GM23248 (cell line): ENCODE data around the gene RAB37. TPM values are rescaled to one million over a fixed set of nuclear protein-coding genes. Genes with fewer than 3 reads are reported as not detected.

Experiments used
- DNase-seq: peaks from one replicate; pipeline ENCODE4 v3.0.0-alpha.2; 2015
- H2AFZ ChIP-seq: fragments of 200-600 bp; sonication (generic); 2 replicates; pipeline ENCODE4 v1.6.1; 2016; ENCODE audit warnings: antibody characterized with exemption
- H3F3A ChIP-seq: fragments of 200-600 bp; sonication (generic); 2 replicates; pipeline ENCODE4 v1.6.1; 2016; ENCODE audit warnings: mild to moderate bottlenecking, antibody characterized with exemption, mixed run types; ENCODE audit not compliant: insufficient read depth
- H3K27ac ChIP-seq: fragments of 200-600 bp; sonication (generic); 2 replicates; pipeline ENCODE4 v1.5.1; 2016; ENCODE audit warnings: mild to moderate bottlenecking
- H3K27me3 ChIP-seq: fragments of 200-600 bp; sonication (generic); replicated peaks from 2 replicates; pipeline ENCODE4 v1.6.1; 2016; ENCODE audit warnings: mild to moderate bottlenecking; ENCODE audit not compliant: insufficient read depth
- H3K36me3 ChIP-seq: fragments of 200-600 bp; sonication (generic); 2 replicates; pipeline ENCODE4 v1.6.1; 2016; ENCODE audit warnings: low read depth, mild to moderate bottlenecking
- H3K4me1 ChIP-seq: fragments of 200-600 bp; sonication (generic); 2 replicates; pipeline ENCODE4 v1.6.1; 2016; ENCODE audit warnings: mild to moderate bottlenecking; ENCODE audit not compliant: insufficient read depth
- H3K4me2 ChIP-seq: fragments of 200-600 bp; sonication (generic); one replicate; pipeline ENCODE4 v1.6.1; 2016; ENCODE audit warnings: mild to moderate bottlenecking; ENCODE audit not compliant: unreplicated experiment
- H3K4me3 ChIP-seq: fragments of 200-600 bp; sonication (generic); 2 replicates; pipeline ENCODE4 v1.5.1; 2016; ENCODE audit warnings: mild to moderate bottlenecking
- H3K79me2 ChIP-seq: fragments of 200-600 bp; sonication (generic); 2 replicates; pipeline ENCODE4 v1.6.1; 2016; ENCODE audit warnings: mild to moderate bottlenecking; ENCODE audit not compliant: insufficient read depth
- H3K9ac ChIP-seq: fragments of 200-600 bp; sonication (generic); 2 replicates; pipeline ENCODE4 v1.6.1; 2016; ENCODE audit warnings: mild to moderate bottlenecking
- H3K9me2 ChIP-seq: fragments of 200-600 bp; sonication (generic); 2 replicates; pipeline ENCODE4 v1.6.1; 2016; ENCODE audit warnings: mixed run types, mild to moderate bottlenecking, moderate library complexity; ENCODE audit not compliant: insufficient read depth
- H3K9me3 ChIP-seq: fragments of 200-600 bp; sonication (generic); one replicate; pipeline ENCODE4 v1.6.1; 2017; ENCODE audit warnings: low read depth
- H4K20me1 ChIP-seq: fragments of 200-600 bp; sonication (generic); 2 replicates; pipeline ENCODE4 v1.6.0; 2016; ENCODE audit not compliant: insufficient read depth
- EZH2 ChIP-seq: fragments of 200-600 bp; sonication (generic); IDR thresholded peaks from 2 replicates; pipeline ENCODE4 v1.6.1; 2018; ENCODE audit warnings: antibody characterized with exemption, mild to moderate bottlenecking; ENCODE audit not compliant: insufficient read depth, poor library complexity, severe bottlenecking
- EZH2phosphoT487 ChIP-seq: fragments of 200-600 bp; sonication (generic); IDR thresholded peaks from 2 replicates; pipeline ENCODE4 v1.6.1; 2018; ENCODE audit warnings: antibody characterized with exemption, moderate library complexity, mild to moderate bottlenecking, low read depth; ENCODE audit not compliant: insufficient read depth
- WGBS, 2 experiments: methylation state at CpG; one replicate each; pipeline ENCODE4 v1.1.6; 2015 to 2017; ENCODE audit warnings: low lambda C conversion rate in 2 of 2, low coverage in 1 of 2; ENCODE audit errors: missing lambda C conversion rate in 2 of 2; 5-methylcytosine and 5-hydroxymethylcytosine counted together
- in situ Hi-C: fragments of 300-500 bp; cut with MboI; formaldehyde crosslinking; loops from 2 replicates; pipeline ENCODE4 v1.15.0; 2020
- polyA plus RNA-seq: library from polyadenylated mRNA; unstranded; fragments of >200 nt; fragmentation: Nextera tagmentation; extraction: Ambion mirVana; gene quantifications from 2 replicates; pipeline ENCODE4 v1.2.1, GENCODE V29; 2016
- total RNA-seq: library from RNA; depleted of rRNA; stranded (reverse); fragments of >200 nt; shearing (Covaris generic); gene quantifications from 2 replicates; pipeline ENCODE4 v1.2.3, GENCODE V29; 2014

The RAB37 gene
- total and polyA plus RNA-seq, 2 experiments from 2014 or later, result 0.11 TPM; not detected in 1

DNA sequence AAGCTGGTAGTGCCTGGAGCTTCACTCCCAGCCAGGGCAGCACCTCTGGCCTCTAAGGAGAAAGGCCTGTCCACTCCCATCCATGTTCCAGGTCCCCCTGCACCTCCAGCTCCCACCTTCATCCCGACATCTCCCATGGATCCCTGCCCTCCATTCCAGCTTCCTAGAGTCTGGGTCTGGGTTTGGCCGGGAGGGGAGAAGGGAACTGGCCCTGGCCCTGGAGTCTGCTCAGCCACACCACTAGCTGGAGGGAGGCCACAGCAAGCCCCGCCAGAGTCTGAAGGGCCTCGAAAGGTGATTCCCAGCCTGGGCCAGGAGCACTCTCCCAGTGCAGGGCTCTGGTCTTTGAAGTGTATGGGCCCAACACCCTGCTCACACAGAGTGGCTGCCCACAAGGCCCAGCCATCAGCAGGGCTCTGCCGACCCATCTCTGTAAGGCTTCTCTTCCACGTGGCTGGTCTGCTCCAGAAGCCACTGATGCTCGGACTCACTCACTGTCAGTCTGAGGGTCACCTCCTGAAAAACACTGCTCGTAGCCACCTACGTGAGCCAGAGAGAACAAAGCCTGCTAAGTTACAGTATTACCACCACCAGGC lies 34.4 kb downstream of the RAB37 start:
- Histone ChIP-seq H3K27me3 (no peaks in the 10 kb centered on the region), H3K36me3 (0 out of 2 replicates have a peak, but pooled peaks cover 3% of the 10 kb centered on the region), H3K27ac (no peak overlapping the region), H2AFZ (no peak overlapping the region), H4K20me1 (no peaks in the 10 kb centered on the region), H3F3A (peaks cover 26% of the 10 kb centered on the region), H3K4me3 (no peak overlapping the region), H3K4me1 (peaks cover 32% of the 10 kb centered on the region), H3K79me2 (peaks cover 31% of the 10 kb centered on the region), H3K9me3 (no peaks in the 10 kb centered on the region), H3K9ac (no peak overlapping the region), H3K9me2 (no peaks in the 10 kb centered on the region), H3K4me2 (no peak overlapping the region)
- TF ChIP-seq EZH2phosphoT487 (no peak), EZH2 (no peak)
- 85 to 87% methylated on average over 8 to 9 of the region's 9 CpGs for WGBS, 2 experiments
- in situ Hi-C loops, result no loop called here
- no peak for DNase-seq

DNA sequence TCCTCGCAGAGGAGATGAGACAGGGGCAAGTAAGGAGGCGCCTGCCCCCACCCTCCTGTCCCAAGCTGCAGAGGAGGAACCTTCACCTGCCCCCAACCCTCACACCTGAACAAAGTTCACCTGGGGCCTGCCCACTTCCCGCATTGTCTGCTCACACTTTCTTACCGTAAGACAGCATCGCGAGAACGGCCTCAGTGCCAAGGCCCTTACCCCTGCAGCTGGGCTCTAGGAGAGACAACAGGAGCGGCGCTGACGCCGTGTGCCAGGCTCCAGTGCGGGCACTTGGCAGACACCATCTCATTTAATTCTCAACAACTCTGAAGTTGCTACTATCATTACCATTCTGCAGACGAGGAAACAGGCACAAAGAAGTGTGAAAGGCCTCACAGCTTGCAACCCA lies 35.0 kb downstream of the RAB37 start:
- 93% methylated on average over 13 of the region's 13 CpGs for WGBS, 2 experiments
- Histone ChIP-seq H3K36me3 (0 out of 2 replicates have a peak, but pooled peaks cover 3% of the 10 kb centered on the region), H3K79me2 (peaks cover 37% of the 10 kb centered on the region)

DNA sequence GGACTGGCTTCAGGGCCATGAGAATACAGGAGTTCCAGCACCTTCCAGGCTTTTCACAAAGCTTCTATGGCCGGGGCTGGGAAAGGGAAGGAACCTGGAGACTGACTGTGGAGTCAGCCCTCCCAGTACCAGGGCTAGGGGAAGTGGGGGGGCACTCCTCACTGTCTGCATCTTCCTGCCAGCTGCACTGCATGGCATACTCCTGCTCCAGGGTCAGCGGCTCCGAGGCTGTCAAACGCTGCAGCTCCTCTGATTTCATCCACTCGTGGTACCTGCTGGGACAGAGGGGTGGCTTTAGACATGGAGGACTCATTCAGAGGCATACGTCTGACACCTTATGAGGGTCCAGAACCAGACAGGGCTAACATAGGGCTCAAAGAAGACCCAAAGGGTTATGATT lies 36.4 kb downstream of the RAB37 start:
- WGBS, 2 experiments, result 76 to 83% methylated on average over 6 of the region's 6 CpGs
- no peaks in the 10 kb centered on the region for H3K9me3 ChIP-seq
- H3K4me3 ChIP-seq, result no peak overlapping the region
- peaks cover 25% of the 10 kb centered on the region for H3F3A ChIP-seq
- in situ Hi-C loops, result no loop called here
- peaks cover 30% of the 10 kb centered on the region for H3K4me1 ChIP-seq
- no peak for TF ChIP-seq EZH2
- H3K36me3 ChIP-seq, result 0 out of 2 replicates have a peak, but pooled peaks cover 3% of the 10 kb centered on the region
- no peaks in the 10 kb centered on the region for H4K20me1 ChIP-seq
- H3K9ac ChIP-seq, result no peak overlapping the region
- peak overlapping the region; percentile 28 for H3K4me2 ChIP-seq
- peak overlapping the region; percentile 12; the same call in 1 of the 2 replicates for H3K27ac ChIP-seq
- H3K79me2 ChIP-seq, result peaks cover 51% of the 10 kb centered on the region
- DNase-seq, result no peak
- H3K9me2 ChIP-seq, result no peaks in the 10 kb centered on the region
- H2AFZ ChIP-seq, result no peak overlapping the region
- no peaks in the 10 kb centered on the region for H3K27me3 ChIP-seq

More for the DNA sequence above, 35.0 kb downstream of the RAB37 start:
- H3K4me3 ChIP-seq, result no peak overlapping the region
- no peak for DNase-seq
- in situ Hi-C loops, result no loop called here
- H3K4me2 ChIP-seq, result no peak overlapping the region
- no peaks in the 10 kb centered on the region for H3K9me3 ChIP-seq
- H3K9me2 ChIP-seq, result no peaks in the 10 kb centered on the region
- TF ChIP-seq EZH2 (no peak), EZH2phosphoT487 (no peak)
- H3K27ac ChIP-seq, result no peak overlapping the region
- no peak overlapping the region for H2AFZ ChIP-seq
- H4K20me1 ChIP-seq, result no peaks in the 10 kb centered on the region
- no peak overlapping the region for H3K9ac ChIP-seq
- peaks cover 26% of the 10 kb centered on the region for H3F3A ChIP-seq
- peaks cover 34% of the 10 kb centered on the region for H3K4me1 ChIP-seq
- H3K27me3 ChIP-seq, result no peaks in the 10 kb centered on the region

DNA sequence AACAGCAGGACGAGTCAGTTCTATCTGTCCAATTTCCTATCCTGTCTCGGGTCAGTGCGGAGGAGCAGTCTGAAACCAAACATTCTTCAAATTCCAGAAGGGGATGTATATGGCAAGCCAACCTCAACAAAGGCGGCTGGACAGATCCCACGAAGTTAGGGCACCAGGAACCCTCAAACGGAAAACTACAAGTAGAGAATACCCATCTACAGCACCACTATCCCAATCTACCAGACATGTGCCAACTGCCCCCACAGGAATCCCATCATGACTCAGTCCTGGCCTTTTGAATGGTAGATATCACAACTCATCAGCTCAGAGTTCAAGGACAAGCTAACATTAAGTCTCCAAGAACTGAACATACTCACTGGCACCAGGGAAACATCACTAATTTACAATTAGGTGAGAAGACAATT lies 36.8 kb downstream of the RAB37 start:
- WGBS, 2 experiments, result 56 to 59% methylated on average over 6 of the region's 6 CpGs
- Histone ChIP-seq H3K9ac (no peak overlapping the region), H4K20me1 (no peaks in the 10 kb centered on the region), H3K27me3 (no peaks in the 10 kb centered on the region), H3K9me3 (no peaks in the 10 kb centered on the region), H3F3A (peaks cover 20% of the 10 kb centered on the region), H3K9me2 (no peaks in the 10 kb centered on the region), H3K36me3 (0 out of 2 replicates have a peak, but pooled peaks cover 3% of the 10 kb centered on the region), H2AFZ (no peak overlapping the region), H3K4me1 (peaks cover 25% of the 10 kb centered on the region), H3K4me3 (peak overlapping the region; percentile 30), H3K4me2 (peak overlapping the region; percentile 28), H3K27ac (peak overlapping the region; percentile 12; the same call in 1 of the 2 replicates), H3K79me2 (peaks cover 54% of the 10 kb centered on the region)
- no peak for TF ChIP-seq EZH2phosphoT487
- no peak for TF ChIP-seq EZH2
- peak; percentile 66 for DNase-seq
- in situ Hi-C loops, result no loop called here
